IMR-90 (cell line): ENCODE results near the gene TBX10. TPM values are rescaled to one million over a fixed set of nuclear protein-coding genes. Genes with fewer than 3 reads are reported as not detected.

Experiments
- ATAC-seq: fragments of 200-7000 bp; cut with Tn5 transposase; 2 replicates; pipeline ENCODE4 v1.9.1; 2020; ENCODE audit warnings: low read depth, mild to moderate bottlenecking, moderate library complexity
- BruUV-seq: library from RNA; stranded (reverse); fragments of 400-500 nt; replicated peaks from 2 replicates; lab custom pipeline; 2021; lab: Mats Ljungman, UMichigan
- CTCF ChIA-PET: fragments of 300-600 bp; formaldehyde crosslinking; extraction: SDS; loops from one replicate; lab custom pipeline; 2021; ENCODE audit warnings: antibody characterized with exemption; lab: Yijun Ruan, JAX
- POLR2A ChIA-PET: fragments of 300-600 bp; sonication (Branson Sonifier 250); formaldehyde crosslinking; loops from one replicate; lab custom pipeline; 2022; ENCODE audit warnings: antibody characterized with exemption; ENCODE audit not compliant: unreplicated experiment; lab: Charles Lee
- DNase-seq: peaks from one replicate; pipeline ENCODE4 v3.0.0; 2013
- H2AFZ ChIP-seq: replicated peaks from 2 replicates; pipeline ENCODE3; 2013; ENCODE audit warnings: low read length, mild to moderate bottlenecking; ENCODE audit not compliant: poor library complexity
- H2AK5ac ChIP-seq: 2 replicates; pipeline ENCODE4 v1.6.1; 2013; ENCODE audit warnings: low read depth, low read length, inconsistent platforms
- H2AK9ac ChIP-seq: replicated peaks from 2 replicates; pipeline ENCODE3; 2013; ENCODE audit warnings: mild to moderate bottlenecking, low read depth, low read length, moderate library complexity; ENCODE audit not compliant: poor library complexity
- H2BK120ac ChIP-seq: 2 replicates; pipeline ENCODE4 v1.6.1; 2013; ENCODE audit warnings: low read depth, low read length, inconsistent platforms
- H2BK15ac ChIP-seq: 3 replicates; pipeline ENCODE4 v1.6.1; 2013; ENCODE audit warnings: low read depth, low read length, inconsistent platforms
- H2BK20ac ChIP-seq: 2 replicates; pipeline ENCODE4 v1.6.1; 2013; ENCODE audit warnings: low read depth, mild to moderate bottlenecking, inconsistent platforms, low read length, moderate library complexity
- H2BK5ac ChIP-seq: 2 replicates; pipeline ENCODE4 v1.6.1; 2013; ENCODE audit warnings: mild to moderate bottlenecking, low read depth, low read length, inconsistent platforms; ENCODE audit not compliant: poor library complexity, severe bottlenecking
- H3K14ac ChIP-seq: replicated peaks from 2 replicates; pipeline ENCODE4 v1.6.1; 2013; ENCODE audit warnings: low read depth, low read length, inconsistent platforms
- H3K18ac ChIP-seq: 2 replicates; pipeline ENCODE4 v1.6.1; 2013; ENCODE audit warnings: low read depth, low read length, control low read depth
- H3K23ac ChIP-seq: 2 replicates; pipeline ENCODE4 v1.6.1; 2013; ENCODE audit warnings: low read depth, low read length, inconsistent platforms
- H3K27ac ChIP-seq: 2 replicates; pipeline ENCODE4 v1.5.1; 2013; ENCODE audit warnings: mild to moderate bottlenecking, control low read depth, low read length; ENCODE audit not compliant: insufficient read depth
- H3K27me3 ChIP-seq: 2 replicates; pipeline ENCODE4 v1.6.1; 2013; ENCODE audit warnings: low read length; ENCODE audit not compliant: control insufficient read depth, insufficient read depth
- H3K36me3 ChIP-seq: 2 replicates; pipeline ENCODE4 v1.6.1; 2013; ENCODE audit warnings: low read length, mixed read lengths; ENCODE audit not compliant: control insufficient read depth, insufficient read depth
- H3K4ac ChIP-seq: 2 replicates; pipeline ENCODE4 v1.6.1; 2013; ENCODE audit warnings: low read depth, low read length, inconsistent platforms
- H3K4me1 ChIP-seq: 2 replicates; pipeline ENCODE4 v1.6.1; 2013; ENCODE audit warnings: low read length, mixed read lengths; ENCODE audit not compliant: control insufficient read depth, insufficient read depth
- H3K4me2 ChIP-seq: 2 replicates; pipeline ENCODE4 v1.6.1; 2013; ENCODE audit warnings: low read depth, mild to moderate bottlenecking, control low read depth, low read length, moderate library complexity
- H3K4me3 ChIP-seq: 2 replicates; pipeline ENCODE4 v1.5.1; 2013; ENCODE audit warnings: low read depth, mild to moderate bottlenecking, control low read depth, low read length, moderate library complexity; ENCODE audit not compliant: insufficient read depth
- H3K56ac ChIP-seq: 2 replicates; pipeline ENCODE4 v1.6.1; 2013; ENCODE audit warnings: low read length, inconsistent platforms; ENCODE audit not compliant: insufficient read depth; ENCODE audit errors: extremely low read depth
- H3K79me1 ChIP-seq, 2 experiments: 2 replicates each; pipeline ENCODE4 v1.6.1; 2013; ENCODE audit warnings: low read length in 2 of 2, inconsistent platforms in 1 of 2, low read depth in 1 of 2
- H3K9ac ChIP-seq: 2 replicates; pipeline ENCODE4 v1.6.1; 2013; ENCODE audit warnings: low read depth, low read length, control low read depth
- H3K9me1 ChIP-seq: 2 replicates; pipeline ENCODE4 v1.6.1; 2013; ENCODE audit warnings: low read length, inconsistent platforms; ENCODE audit not compliant: insufficient read depth
- H3K9me3 ChIP-seq: 2 replicates; pipeline ENCODE4 v1.6.1; 2013; ENCODE audit warnings: low read length; ENCODE audit not compliant: control insufficient read depth, insufficient read depth
- H4K20me1 ChIP-seq: 2 replicates; pipeline ENCODE4 v1.6.1; 2013; ENCODE audit warnings: low read length, inconsistent platforms; ENCODE audit not compliant: insufficient read depth
- H4K5ac ChIP-seq: 2 replicates; pipeline ENCODE4 v1.6.1; 2013; ENCODE audit warnings: mild to moderate bottlenecking, low read depth, low read length, control low read depth
- H4K8ac ChIP-seq, 2 experiments: 2 replicates each; pipeline ENCODE4 v1.6.1; 2013; ENCODE audit warnings: low read depth in 2 of 2, low read length in 2 of 2, control low read depth in 1 of 2, inconsistent platforms in 1 of 2
- H4K91ac ChIP-seq: 2 replicates; pipeline ENCODE4 v1.6.1; 2013; ENCODE audit warnings: low read depth, low read length, inconsistent platforms; ENCODE audit not compliant: insufficient read depth
- FOS ChIP-seq: fragments of 150-350 bp; IDR thresholded peaks from 2 replicates; pipeline ENCODE4 v1.6.1; 2016; ENCODE audit warnings: low read depth, low read length
- MAFK ChIP-seq: IDR thresholded peaks from 2 replicates; pipeline ENCODE4 v1.6.1; 2012; ENCODE audit warnings: low read depth, low read length, improper control_type of control experiment
- NFE2L2 ChIP-seq: fragments of 150-350 bp; IDR thresholded peaks from 2 replicates; pipeline ENCODE4 v1.6.1; 2016; ENCODE audit warnings: low read depth, mild to moderate bottlenecking, low read length
- WGBS, 2 experiments: methylation state at CpG; one replicate each; pipeline versions ENCODE4 v1.1.5 to v1.1.7; 2013; ENCODE audit warnings: missing lambda C conversion rate in 2 of 2; ENCODE audit not compliant: insufficient read length in 1 of 2; ENCODE audit errors: extremely low coverage in 2 of 2; 5-methylcytosine and 5-hydroxymethylcytosine counted together
- dilution Hi-C: fragments of 300-500 bp; cut with HindIII; formaldehyde crosslinking; loops from one replicate; pipeline ENCODE4 v1.14.3; 2018; ENCODE audit warnings: low sequenced_read_pairs; ENCODE audit not compliant: unreplicated experiment
- in situ Hi-C: fragments of 300-500 bp; cut with MboI; formaldehyde crosslinking; loops from 3 replicates; pipeline ENCODE4 v1.14.3; 2019; ENCODE audit warnings: low sequenced_read_pairs, inconsistent platforms, mixed read lengths
- intact Hi-C: fragments of 100-400 bp; cut with micrococcal nuclease; formaldehyde crosslinking; loops from 2 replicates; pipeline ENCODE4 v1.10.0; 2022
- polyA plus RNA-seq, 3 experiments: library from polyadenylated mRNA; depleted of rRNA; stranded (reverse); fragments of >200 nt; gene quantifications; 2 replicates each; pipeline ENCODE4 v1.2.3, GENCODE V29; 2012; ENCODE audit warnings: low replicate concordance in 1 of 3
- total RNA-seq: library from RNA; depleted of rRNA; stranded (reverse); fragments of >200 nt; gene quantifications from 2 replicates; pipeline ENCODE4 v1.2.3, GENCODE V29; 2012
- TF ChIP-seq, protein P1 (sequence below): fragments of 150-350 bp; IDR thresholded peaks from 2 replicates; pipeline ENCODE4 v1.6.1; 2017; ENCODE audit warnings: mild to moderate bottlenecking, antibody characterized with exemption, low read length, low read depth

The TBX10 gene
- total and polyA plus RNA-seq, 2 of the 4 experiments (the other 2 are of a cell fraction), result not detected

DNA sequence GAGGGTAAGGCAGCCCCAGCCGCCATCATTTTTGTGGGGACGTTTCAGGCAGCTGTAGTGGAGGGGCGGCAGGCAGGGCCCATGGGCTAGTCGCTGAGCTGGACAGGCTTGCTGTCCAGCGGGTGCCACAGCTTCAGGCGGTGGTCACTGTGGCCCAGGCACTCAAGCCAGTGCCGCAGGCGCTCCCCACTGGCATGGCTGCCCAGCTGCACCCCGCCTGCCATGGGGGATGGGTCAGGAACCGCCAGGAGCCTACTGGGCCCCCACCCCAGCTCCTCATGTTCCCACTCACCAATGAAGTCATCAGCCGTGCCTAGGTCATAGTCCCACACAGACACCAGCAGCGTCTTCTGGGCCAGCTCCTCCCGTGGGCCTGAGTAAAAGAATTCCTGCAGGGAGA is 26.8 kb downstream of the TBX10 start:
- 91% methylated on average over 6 of the region's 13 CpGs; no CpG with 5 or more reads in 1 of the 2 experiments for WGBS, 2 experiments
- Histone ChIP-seq H3K9me1 (no peaks in the 10 kb centered on the region), H3K4me1 (0 out of 2 replicates have a peak, but pooled peaks cover under 1% of the 10 kb centered on the region), H4K20me1 (no peaks in the 10 kb centered on the region; the same call in 1 of the 2 replicates), H3K4me2 (no peak overlapping the region), H3K4ac (no peak overlapping the region), H4K8ac (no peak overlapping the region), H3K79me1 (peaks cover 11 to 12% of the 10 kb centered on the region in 2 experiments; a peak in 3 of 4 replicates), H3K23ac (no peak overlapping the region), H3K36me3 (peaks cover 36% of the 10 kb centered on the region), H2AFZ (no peak overlapping the region), H3K4me3 (no peak overlapping the region), H2BK5ac (no peak overlapping the region), H2BK15ac (no peak overlapping the region), H3K14ac (no peak overlapping the region), H3K18ac (no peak overlapping the region), H3K27me3 (peaks cover 20% of the 10 kb centered on the region), H2BK20ac (no peak overlapping the region), H4K91ac (no peak overlapping the region), H3K9ac (no peak overlapping the region), H3K56ac (no peak overlapping the region), H2AK5ac (no peak overlapping the region), H3K9me3 (no peaks in the 10 kb centered on the region), H2AK9ac (peak overlapping the region; percentile 37), H3K27ac (no peak overlapping the region), H2BK120ac (no peak overlapping the region), H4K5ac (no peak overlapping the region)
- in situ Hi-C loops, result no loop called here
- DNase-seq (no peak), ATAC-seq (no peak)
- no TSS peak for BruUV-seq
- POLR2A ChIA-PET, result no interaction called here
- intact Hi-C loops, result no loop called here
- dilution Hi-C loops, result no loop called here
- CTCF ChIA-PET, result no interaction called here
- TF ChIP-seq, protein P1, sequence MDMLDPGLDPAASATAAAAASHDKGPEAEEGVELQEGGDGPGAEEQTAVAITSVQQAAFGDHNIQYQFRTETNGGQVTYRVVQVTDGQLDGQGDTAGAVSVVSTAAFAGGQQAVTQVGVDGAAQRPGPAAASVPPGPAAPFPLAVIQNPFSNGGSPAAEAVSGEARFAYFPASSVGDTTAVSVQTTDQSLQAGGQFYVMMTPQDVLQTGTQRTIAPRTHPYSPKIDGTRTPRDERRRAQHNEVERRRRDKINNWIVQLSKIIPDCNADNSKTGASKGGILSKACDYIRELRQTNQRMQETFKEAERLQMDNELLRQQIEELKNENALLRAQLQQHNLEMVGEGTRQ, result no peak
- TF ChIP-seq FOS (no peak), MAFK (no peak), NFE2L2 (no peak)
